Measurements from ENCODE around the gene BMPR1B.

DNA sequence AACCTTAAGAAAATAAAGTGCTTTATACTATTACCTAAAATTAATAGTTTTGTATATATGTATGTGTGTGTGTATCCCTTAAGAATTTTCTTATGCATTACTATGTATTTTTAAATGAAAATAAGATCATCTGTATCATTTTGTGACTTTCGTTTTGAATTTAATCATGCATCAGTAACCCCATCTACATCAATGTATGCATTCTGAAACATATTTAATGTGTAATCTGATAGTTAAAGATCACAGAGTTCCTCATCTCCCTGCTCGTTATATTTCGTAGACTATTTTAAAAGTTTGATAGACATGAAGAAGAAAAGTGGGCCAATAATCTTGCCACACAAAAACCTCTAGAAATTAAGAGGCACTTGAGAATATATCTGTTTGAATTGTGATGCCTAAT is 7.4 kb downstream of the BMPR1B start:
- TF ChIP-seq CTCF (IDR thresholded peaks at IDR 0.05) (no peak), POLR2A (IDR thresholded peaks at IDR 0.05) (no peak), EP300 (IDR thresholded peaks at IDR 0.05) (no peak), POLR2AphosphoS5 (IDR thresholded peaks at IDR 0.05) (no peak)
